Stimulated activated CD8-positive, alpha-beta memory T cell treated with anti-CD3 and anti-CD28 coated beads, Interleukin-7, amount 100 ng/mL, for 1 hour (primary cell): Measurements from ENCODE around the gene CABCOCO1.
"Not testable (repeated sequence)": the region's sequence is repeated elsewhere in the genome, so short reads cannot be mapped to it uniquely, and the experiment has no call there.

Experiments
- DNase-seq, 2 donors: peaks; one replicate each; pipeline ENCODE4 v3.0.0-alpha.2; 2020; ENCODE audit warnings: low read depth in 2 of 2

The CABCOCO1 gene

DNA sequence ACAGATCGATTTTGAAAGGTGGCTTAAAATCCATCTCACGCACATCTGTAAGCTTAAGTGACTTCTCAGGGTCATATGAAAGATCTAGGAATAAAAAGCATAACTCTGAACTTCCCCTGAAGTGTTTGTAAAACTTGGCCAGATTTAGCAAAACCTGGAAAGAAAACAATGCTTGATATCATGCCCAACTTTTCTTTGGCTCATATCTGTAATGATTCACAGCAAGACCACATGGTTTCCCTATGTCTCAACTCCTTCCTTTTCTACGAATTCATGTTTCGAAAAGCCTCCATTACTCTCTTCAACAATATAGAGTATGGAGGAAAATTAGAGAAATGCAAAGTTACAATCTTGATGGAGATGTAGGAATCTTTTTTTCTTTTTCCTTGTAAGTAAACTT is 20.1 kb upstream of the CABCOCO1 start:
- no peak for DNase-seq

- no peak for DNase-seq
Measured at GRCh38 chr10:61643316-61643751, 19.4 kb upstream of the CABCOCO1 start.

- DNase-seq, result no peak
Measured at GRCh38 chr10:61653699-61654098, 9.0 kb upstream of the CABCOCO1 start.

- no peak for DNase-seq
Measured at GRCh38 chr10:61655335-61655851, 7.3 kb upstream of the CABCOCO1 start.

GRCh38 chr10:61663466-61663865 is 737 bp downstream of the CABCOCO1 start:
- no peak for DNase-seq

DNA sequence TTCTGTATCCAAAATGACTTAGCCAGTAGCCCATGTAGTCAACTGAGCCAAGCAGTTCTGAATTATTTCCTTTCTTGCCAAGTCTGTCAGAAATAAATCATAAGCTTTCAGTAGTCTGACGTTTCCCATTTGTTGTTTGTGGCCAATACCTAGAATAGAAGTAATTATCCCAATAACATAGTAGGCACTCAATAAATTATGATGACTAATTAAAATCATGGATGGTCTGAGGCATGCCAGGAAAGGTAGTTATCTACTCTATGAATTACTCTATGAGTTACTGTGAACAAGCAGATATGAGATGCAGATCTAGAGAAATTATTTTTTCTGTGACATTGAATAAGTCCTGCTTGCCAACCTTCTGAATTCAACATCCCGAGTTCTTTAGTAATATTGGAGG is 2.3 kb downstream of the CABCOCO1 start:
- no peak for DNase-seq

DNA sequence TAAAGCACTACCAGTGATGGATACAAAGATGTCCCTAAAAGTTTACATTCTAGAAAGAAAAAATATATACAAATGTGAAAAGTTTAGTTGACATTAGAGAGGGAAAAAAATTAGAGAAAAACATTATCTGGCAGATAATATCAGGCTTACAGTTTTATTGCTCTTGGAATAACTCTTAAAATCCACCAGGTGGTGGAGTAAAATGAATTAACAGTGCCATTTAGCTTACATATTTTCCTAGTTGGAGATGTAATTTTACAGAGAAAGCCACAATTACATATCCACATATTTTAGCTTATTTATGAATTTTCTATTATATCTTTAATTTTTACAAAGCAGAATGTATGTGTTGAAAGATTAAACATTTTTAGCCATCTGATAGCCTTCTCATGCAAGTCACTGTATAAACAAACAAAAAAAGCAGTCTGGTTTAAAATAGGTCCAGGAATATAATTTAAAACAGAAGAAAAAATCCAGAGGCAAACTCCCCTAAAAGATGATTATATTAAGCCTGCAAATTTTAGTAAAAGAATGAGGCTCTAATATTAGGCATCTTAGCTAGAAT is 6.5 kb downstream of the CABCOCO1 start:
- no peak for DNase-seq

DNA sequence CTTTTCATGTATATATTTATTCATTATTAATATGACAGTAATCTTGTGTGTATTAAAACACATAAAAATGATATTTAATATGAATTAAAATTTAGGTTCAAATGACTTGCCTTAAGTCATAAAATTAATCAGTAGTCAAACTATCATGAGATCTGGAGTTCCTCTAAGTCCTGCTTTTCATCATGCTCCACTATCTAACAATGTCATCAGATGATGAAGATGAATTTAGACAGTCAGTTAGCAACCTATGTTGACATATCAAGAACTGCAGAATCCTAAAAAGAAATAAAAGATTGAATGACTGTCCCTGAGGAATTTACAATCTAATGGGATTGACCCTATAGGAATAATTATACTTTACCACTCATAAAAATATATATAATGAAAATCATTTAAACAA is 7.1 kb downstream of the CABCOCO1 start:
- no peak for DNase-seq

DNA sequence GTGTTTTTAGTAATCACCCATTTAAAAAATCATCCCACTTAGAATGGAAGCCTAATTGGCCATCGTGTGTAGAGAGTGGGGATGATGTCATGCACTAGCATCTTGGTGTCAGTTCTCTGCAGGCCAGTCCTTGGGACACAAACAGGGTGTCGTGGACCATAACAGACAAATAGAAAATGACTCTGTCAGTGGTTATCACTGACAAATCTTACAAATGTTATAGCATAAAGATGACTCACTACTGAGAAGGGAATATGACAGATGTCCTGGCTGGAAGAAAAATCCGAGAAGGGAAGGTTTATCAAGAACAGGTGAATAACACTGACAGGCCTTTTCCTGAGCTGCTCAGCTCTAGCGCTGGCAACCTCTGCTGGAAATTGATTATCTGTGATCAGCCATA is 10.6 kb downstream of the CABCOCO1 start:
- no peak for DNase-seq

- DNase-seq, result no peak
Measured at GRCh38 chr10:61682323-61682722, 19.6 kb downstream of the CABCOCO1 start.

GRCh38 chr10:61683319-61683718 is 20.6 kb downstream of the CABCOCO1 start:
- no peak for DNase-seq

DNA sequence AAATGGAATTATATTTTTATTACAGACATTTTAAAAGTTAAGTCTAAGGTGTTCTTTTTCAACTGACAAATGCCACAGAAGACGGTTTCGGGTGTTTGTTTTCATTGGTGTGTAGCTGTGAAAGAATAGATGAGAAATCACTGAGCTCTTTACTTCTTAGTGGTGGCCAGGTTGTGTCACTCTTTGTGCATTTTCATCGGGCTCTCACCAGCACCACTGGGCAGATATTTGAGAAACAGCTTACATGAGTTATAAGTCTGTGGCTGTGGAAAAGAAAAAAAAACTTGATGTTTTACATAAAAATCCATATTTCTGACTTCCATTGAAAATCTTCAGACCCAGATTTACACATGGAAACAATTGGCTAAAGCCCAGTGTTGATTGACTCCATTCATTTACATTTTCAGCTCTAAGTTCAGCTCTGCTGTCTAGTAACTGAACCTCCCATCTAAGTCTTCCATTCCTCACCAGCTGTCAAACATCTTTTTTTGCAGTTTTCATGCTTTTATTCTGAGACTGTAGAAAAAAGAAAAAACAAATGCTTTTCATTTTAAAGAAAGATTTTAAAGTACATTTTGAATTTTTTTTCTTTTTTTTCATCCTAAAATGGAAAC is 22.3 kb downstream of the CABCOCO1 start:
- DNase-seq, result no peak

DNA sequence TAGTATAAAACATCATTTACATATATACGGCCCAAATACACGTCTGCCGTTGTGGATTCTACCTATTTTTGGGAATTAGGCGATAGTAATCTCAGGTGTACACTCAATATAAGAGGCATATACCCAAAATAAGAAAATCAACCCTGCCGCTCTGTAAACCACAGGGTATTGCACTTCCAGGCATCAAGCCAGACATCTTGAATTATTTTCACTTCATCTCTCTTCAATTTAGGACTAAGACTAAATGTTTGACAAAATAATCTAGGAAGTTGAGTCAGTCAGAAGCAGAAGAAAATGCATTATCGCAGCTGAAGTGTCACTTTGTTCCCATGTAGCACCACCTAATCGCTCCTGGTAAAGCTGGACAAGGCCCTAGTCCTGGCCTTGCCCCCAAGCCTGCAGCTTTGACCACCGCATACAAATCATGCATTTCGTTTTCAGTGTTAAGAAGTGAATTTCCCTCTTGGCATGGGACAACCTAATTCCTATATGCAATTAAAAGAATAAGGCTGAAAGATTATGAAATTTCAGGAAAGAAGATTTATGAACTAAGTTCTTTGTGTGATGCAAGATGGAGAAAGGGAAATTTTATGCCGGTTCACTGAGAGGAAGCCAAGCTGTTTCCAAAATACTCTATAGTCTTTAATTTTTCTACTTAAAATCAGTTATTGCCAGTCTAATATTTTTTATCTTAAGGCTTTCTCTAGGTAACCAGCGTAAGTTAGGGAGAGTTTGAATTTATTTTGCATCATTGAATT is 26.0 kb downstream of the CABCOCO1 start:
- DNase-seq, result no peak

GRCh38 chr10:61691667-61692066 is 28.9 kb downstream of the CABCOCO1 start:
- DNase-seq, result not testable (repeated sequence)

DNA sequence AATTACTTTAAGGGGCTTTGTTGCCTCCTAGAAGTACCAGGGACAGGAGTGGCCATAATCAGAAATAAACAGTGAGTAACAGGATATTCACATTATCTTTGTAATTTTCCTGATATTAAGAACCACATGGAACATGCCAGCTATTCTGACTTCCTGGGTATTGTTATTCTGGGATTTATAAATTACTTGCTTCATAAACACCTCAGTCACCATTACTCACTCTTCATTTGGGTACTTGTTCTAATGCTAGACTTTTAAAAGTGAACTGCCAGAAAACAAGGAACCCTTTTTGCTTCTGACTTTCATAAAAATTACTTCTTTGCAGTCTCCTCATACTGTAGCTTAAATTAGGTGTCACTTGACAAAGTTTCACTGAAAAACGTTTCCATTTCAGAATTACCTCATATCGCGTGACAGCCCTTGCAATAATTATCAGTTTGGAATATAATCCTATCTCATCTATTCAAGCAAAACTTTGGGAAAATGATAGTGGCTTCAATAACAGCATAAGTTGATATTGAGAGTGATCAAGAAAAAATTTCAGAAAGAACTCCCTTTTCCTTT is 29.8 kb downstream of the CABCOCO1 start:
- DNase-seq, result no peak

DNA sequence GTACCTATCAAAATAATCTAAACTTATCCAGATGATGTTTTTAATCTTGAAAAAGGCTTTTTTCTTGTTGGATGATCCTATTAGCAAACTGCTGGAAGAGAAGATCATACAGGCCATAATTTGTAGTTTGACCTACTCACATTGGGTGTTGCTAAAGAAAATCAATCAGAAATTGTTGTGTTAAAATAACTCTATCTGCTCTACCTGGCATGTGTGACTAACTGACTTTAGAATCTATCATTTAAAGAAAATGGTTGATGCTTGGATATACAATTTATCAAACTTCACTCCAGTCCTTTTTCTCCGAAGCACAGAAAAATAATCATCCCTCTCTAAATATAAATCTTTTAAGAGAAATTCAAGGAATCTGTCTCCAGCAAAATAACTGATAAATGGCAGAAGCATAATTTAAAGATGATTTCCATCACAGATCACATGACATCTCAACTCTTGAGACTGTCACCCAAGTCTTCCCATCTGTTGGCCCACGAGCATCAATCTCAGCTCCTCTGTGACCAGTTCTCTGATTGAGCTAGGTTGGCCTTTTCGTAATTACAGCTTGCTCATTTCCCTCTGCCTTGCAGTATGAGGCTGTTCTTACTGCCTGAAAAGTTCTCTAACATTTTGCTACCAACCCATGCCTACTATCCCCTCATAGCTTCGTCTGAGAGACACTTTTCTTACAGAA is 36.4 kb downstream of the CABCOCO1 start:
- no peak for DNase-seq

GRCh38 chr10:61701055-61701705 is 38.5 kb downstream of the CABCOCO1 start:
- DNase-seq, result no peak

GRCh38 chr10:61701706-61702105 is 39.0 kb downstream of the CABCOCO1 start:
- DNase-seq, result no peak

DNA sequence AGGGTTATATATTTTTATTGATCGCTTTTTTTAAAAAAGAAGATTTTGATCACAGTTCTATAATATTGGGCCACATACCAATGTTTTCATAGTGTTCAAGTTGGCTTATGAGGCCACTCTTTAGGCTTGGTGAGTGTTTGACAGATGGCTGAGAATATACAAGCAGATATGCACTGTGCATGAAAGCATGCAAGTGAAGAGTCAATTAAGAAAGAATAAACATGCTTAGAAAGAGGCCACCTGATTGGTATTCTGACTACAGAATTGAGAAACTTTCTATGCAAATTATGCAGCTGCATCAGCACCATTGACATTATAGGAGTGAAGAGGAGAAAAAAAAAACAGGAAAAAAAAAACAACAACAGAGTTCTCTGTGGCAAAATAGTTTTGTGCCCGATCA is 39.9 kb downstream of the CABCOCO1 start:
- no peak for DNase-seq

DNA sequence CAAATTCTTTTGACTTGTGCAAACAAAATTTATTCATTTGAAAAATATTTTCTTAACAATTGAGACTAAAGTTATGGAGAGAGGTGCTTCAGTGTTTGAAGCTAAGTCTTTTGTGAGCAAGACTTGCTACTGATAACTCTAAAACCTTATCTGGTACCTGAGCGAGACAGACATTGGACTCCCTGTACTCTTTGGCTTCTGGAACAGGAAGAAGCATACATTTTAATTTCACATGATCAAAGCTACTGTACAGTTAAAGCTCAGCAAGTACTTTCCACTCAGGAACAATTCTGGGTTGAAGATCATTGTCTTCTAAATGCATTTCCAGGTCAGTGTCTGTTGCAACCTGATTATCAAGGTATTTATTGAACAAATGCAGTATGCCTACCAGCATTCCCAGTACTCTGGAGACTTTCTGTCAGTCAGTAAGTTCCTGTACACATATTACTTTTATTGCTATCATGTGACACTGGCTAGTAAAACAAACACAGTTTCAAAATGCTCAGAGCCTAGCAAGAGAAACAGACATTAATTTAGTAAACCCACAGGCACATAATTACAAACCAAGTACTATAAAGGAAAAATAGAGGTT is 42.4 kb downstream of the CABCOCO1 start:
- DNase-seq, result no peak

GRCh38 chr10:61708846-61709245 is 46.1 kb downstream of the CABCOCO1 start:
- no peak for DNase-seq
